ENCODE results near the gene GLA. TPM values are rescaled to one million over a fixed set of nuclear protein-coding genes. Genes with fewer than 3 reads are reported as not detected.

GLA gene
- total RNA-seq, 1 experiment from 2014 or later: 54.8 TPM

DNA sequence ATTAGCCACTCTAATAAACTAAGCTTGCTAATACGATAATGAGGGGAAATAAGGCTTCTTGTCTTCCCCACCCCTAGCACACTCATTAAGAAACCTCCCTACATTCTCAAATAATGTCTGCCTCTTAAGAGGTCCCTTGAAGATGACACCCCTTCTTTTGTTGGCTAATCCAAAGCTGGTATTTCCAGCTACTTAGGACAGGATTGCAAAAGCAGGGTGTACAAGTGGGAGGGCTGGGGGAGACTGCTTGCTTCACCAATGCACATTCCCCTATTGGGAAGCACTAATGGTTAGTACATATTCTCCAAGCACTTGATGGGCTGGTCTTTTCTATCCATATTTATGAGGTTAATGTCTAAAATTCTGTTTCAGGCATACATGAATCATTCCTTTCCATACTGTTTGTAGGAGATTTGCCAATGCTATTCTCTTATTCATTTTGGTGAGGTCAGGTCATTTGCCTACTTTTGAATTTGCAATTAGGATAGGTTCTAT lies 42.4 kb downstream of the GLA start:
- no peak for ATAC-seq
- Histone ChIP-seq H3K79me2 (ENCODE audit: low read length) (no peaks in the 10 kb centered on the region), H3K9ac (ENCODE audit: low read length) (no peak overlapping the region), H3K9me3 (ENCODE audit: low read length) (no peaks in the 10 kb centered on the region), H3K4me3 (ENCODE audit: low read length) (no peak overlapping the region), H4K20me1 (ENCODE audit: low read length) (no peaks in the 10 kb centered on the region), H3F3A (ENCODE audit: low read length, unreplicated experiment) (no peaks in the 10 kb centered on the region), H3K9me2 (replicated peaks; ENCODE audit: low read length) (no peaks in the 10 kb centered on the region), H3K27me3 (ENCODE audit: low read length) (peaks cover 5% of the 10 kb centered on the region; the same call in 1 of the 2 replicates), H2AFZ (ENCODE audit: low read length) (no peak overlapping the region), H3K36me3 (ENCODE audit: low read depth, low read length) (no peaks in the 10 kb centered on the region), H3K27ac (ENCODE audit: low read length) (no peak overlapping the region), H3K4me2 (ENCODE audit: low read length) (no peak overlapping the region), H3K4me1 (ENCODE audit: insufficient read depth, low read length) (no peaks in the 10 kb centered on the region)
- BruUV-seq (replicated peaks): no TSS peak
- DNase-seq: no peak
- CTCF ChIA-PET: no interaction called here
- TF ChIP-seq EZH2 (IDR thresholded peaks at IDR 0.05; ENCODE audit: low read length, unreplicated experiment) (no peak), EZH2phosphoT487 (IDR thresholded peaks at IDR 0.05; ENCODE audit: borderline replicate concordance, low read length) (no peak), CTCF (conservative IDR thresholded peaks at IDR 0.05; ENCODE audit: low read depth, low read length) (no peak)
- intact Hi-C loops (cut with micrococcal nuclease): no loop called here
- POLR2A ChIA-PET (ENCODE audit: unreplicated experiment): no interaction called here

- no peak overlapping the region for H2AFZ ChIP-seq (ENCODE audit: low read length)
- H3K4me3 ChIP-seq (ENCODE audit: low read length): no peak overlapping the region
- ChIA-PET POLR2A (ENCODE audit: unreplicated experiment) (no interaction called here), CTCF (no interaction called here)
- ATAC-seq: no peak
- H3K27ac ChIP-seq (ENCODE audit: low read length): no peak overlapping the region
- no peak overlapping the region for H3K4me2 ChIP-seq (ENCODE audit: low read length)
- TF ChIP-seq EZH2phosphoT487 (IDR thresholded peaks at IDR 0.05; ENCODE audit: borderline replicate concordance, low read length) (no peak), CTCF (conservative IDR thresholded peaks at IDR 0.05; ENCODE audit: low read depth, low read length) (no peak), EZH2 (IDR thresholded peaks at IDR 0.05; ENCODE audit: low read length, unreplicated experiment) (no peak)
- no peaks in the 10 kb centered on the region for H3K4me1 ChIP-seq (ENCODE audit: insufficient read depth, low read length)
- no peaks in the 10 kb centered on the region for H3K36me3 ChIP-seq (ENCODE audit: low read depth, low read length)
- H3F3A ChIP-seq (ENCODE audit: low read length, unreplicated experiment): no peaks in the 10 kb centered on the region
- BruUV-seq (replicated peaks): no TSS peak
- DNase-seq: no peak
- H4K20me1 ChIP-seq (ENCODE audit: low read length): no peaks in the 10 kb centered on the region
- H3K27me3 ChIP-seq (ENCODE audit: low read length): no peaks in the 10 kb centered on the region
- no peaks in the 10 kb centered on the region for H3K79me2 ChIP-seq (ENCODE audit: low read length)
- H3K9me2 ChIP-seq (replicated peaks; ENCODE audit: low read length): no peaks in the 10 kb centered on the region
- intact Hi-C loops (cut with micrococcal nuclease): no loop called here
- no peaks in the 10 kb centered on the region for H3K9me3 ChIP-seq (ENCODE audit: low read length)
- no peak overlapping the region for H3K9ac ChIP-seq (ENCODE audit: low read length)
These were observed 45.0 kb downstream of the GLA start for GRCh38 chrX:101362757-101363156.

DNA sequence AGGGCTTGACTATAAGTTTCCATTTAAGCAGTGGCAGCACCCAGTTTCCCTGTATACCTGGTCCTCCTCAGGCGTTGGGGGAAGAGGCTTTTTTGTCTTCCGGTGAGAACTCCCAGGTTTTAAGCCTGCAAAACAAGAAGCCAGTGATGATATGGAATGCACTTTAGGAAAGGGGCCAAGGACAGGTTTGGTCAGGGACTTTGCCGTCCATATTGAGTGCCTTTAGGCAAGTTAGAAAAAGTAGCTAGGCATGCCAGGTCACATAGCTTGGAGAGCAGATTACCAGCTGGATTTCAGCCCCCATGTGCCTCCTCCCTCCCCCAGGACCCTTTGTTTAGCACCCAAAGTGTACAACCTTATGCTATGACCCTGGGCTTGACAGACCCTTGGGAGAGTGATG lies 45.6 kb downstream of the GLA start:
- CTCF ChIA-PET: no interaction called here
- ATAC-seq: no peak
- no peak overlapping the region for H3K9ac ChIP-seq (ENCODE audit: low read length)

More for the DNA sequence above, 45.6 kb downstream of the GLA start:
- intact Hi-C loops (cut with micrococcal nuclease): no loop called here
- Histone ChIP-seq H3K27me3 (ENCODE audit: low read length) (no peaks in the 10 kb centered on the region), H3F3A (ENCODE audit: low read length, unreplicated experiment) (no peaks in the 10 kb centered on the region), H3K9me2 (replicated peaks; ENCODE audit: low read length) (no peaks in the 10 kb centered on the region), H2AFZ (ENCODE audit: low read length) (no peak overlapping the region), H3K36me3 (ENCODE audit: low read depth, low read length) (no peaks in the 10 kb centered on the region), H3K79me2 (ENCODE audit: low read length) (no peaks in the 10 kb centered on the region), H4K20me1 (ENCODE audit: low read length) (no peaks in the 10 kb centered on the region), H3K4me1 (ENCODE audit: insufficient read depth, low read length) (no peaks in the 10 kb centered on the region), H3K4me2 (ENCODE audit: low read length) (no peak overlapping the region), H3K4me3 (ENCODE audit: low read length) (no peak overlapping the region), H3K27ac (ENCODE audit: low read length) (no peak overlapping the region), H3K9me3 (ENCODE audit: low read length) (no peaks in the 10 kb centered on the region)
- no peak for TF ChIP-seq EZH2 (IDR thresholded peaks at IDR 0.05; ENCODE audit: low read length, unreplicated experiment)
- TF ChIP-seq EZH2phosphoT487 (IDR thresholded peaks at IDR 0.05; ENCODE audit: borderline replicate concordance, low read length): no peak
- TF ChIP-seq CTCF (conservative IDR thresholded peaks at IDR 0.05; ENCODE audit: low read depth, low read length): no peak
- BruUV-seq (replicated peaks): no TSS peak
- DNase-seq: no peak
- POLR2A ChIA-PET (ENCODE audit: unreplicated experiment): no interaction called here

Data from PC-3 (cell line).